ENCODE measurements around the gene VSTM4.

VSTM4 gene

GRCh38 chr10:49029666-49030065 is 85.7 kb downstream of the VSTM4 start:
- Histone ChIP-seq H3K27ac (ENCODE audit: low read length) (no peak overlapping the region), H3K4me3 (ENCODE audit: low read length) (no peak overlapping the region), H3K9ac (ENCODE audit: low read depth, low read length) (no peak overlapping the region), H3K4me1 (ENCODE audit: insufficient read depth, low read length) (no peaks in the 10 kb centered on the region), H3K36me3 (ENCODE audit: insufficient read depth, low read depth, low read length) (no peaks in the 10 kb centered on the region), H3K9me3 (ENCODE audit: insufficient read depth, low read depth, low read length) (no peaks in the 10 kb centered on the region), H3K27me3 (ENCODE audit: insufficient read depth, low read length) (no peaks in the 10 kb centered on the region)

GRCh38 chr10:49028639-49029038 is 86.7 kb downstream of the VSTM4 start:
- H3K9me3 ChIP-seq (ENCODE audit: insufficient read depth, low read depth, low read length) = no peaks in the 10 kb centered on the region
- no peaks in the 10 kb centered on the region for H3K27me3 ChIP-seq (ENCODE audit: insufficient read depth, low read length)
- H3K4me3 ChIP-seq (ENCODE audit: low read length) = no peak overlapping the region
- no peak overlapping the region for H3K27ac ChIP-seq (ENCODE audit: low read length)
- no peak overlapping the region for H3K9ac ChIP-seq (ENCODE audit: low read depth, low read length)
- no peaks in the 10 kb centered on the region for H3K4me1 ChIP-seq (ENCODE audit: insufficient read depth, low read length)
- no peaks in the 10 kb centered on the region for H3K36me3 ChIP-seq (ENCODE audit: insufficient read depth, low read depth, low read length)

GRCh38 chr10:49025347-49025983 is 89.9 kb downstream of the VSTM4 start:
- no peak overlapping the region for H3K9ac ChIP-seq (ENCODE audit: low read depth, low read length)
- no peak overlapping the region for H3K27ac ChIP-seq (ENCODE audit: low read length)
- no peaks in the 10 kb centered on the region for H3K9me3 ChIP-seq (ENCODE audit: insufficient read depth, low read depth, low read length)
- H3K36me3 ChIP-seq (ENCODE audit: insufficient read depth, low read depth, low read length) = no peaks in the 10 kb centered on the region
- no peaks in the 10 kb centered on the region for H3K27me3 ChIP-seq (ENCODE audit: insufficient read depth, low read length)
- H3K4me1 ChIP-seq (ENCODE audit: insufficient read depth, low read length) = no peaks in the 10 kb centered on the region
- no peak overlapping the region for H3K4me3 ChIP-seq (ENCODE audit: low read length)

- no peak overlapping the region for H3K4me3 ChIP-seq (ENCODE audit: low read length)
Observed at GRCh38 chr10:49024484-49024883, 90.8 kb downstream of the VSTM4 start.

GRCh38 chr10:49023752-49024151 is 91.6 kb downstream of the VSTM4 start:
- H3K36me3 ChIP-seq (ENCODE audit: insufficient read depth, low read depth, low read length) = no peaks in the 10 kb centered on the region
- H3K27ac ChIP-seq (ENCODE audit: low read length) = no peak overlapping the region
- H3K9me3 ChIP-seq (ENCODE audit: insufficient read depth, low read depth, low read length) = no peaks in the 10 kb centered on the region
- H3K27me3 ChIP-seq (ENCODE audit: insufficient read depth, low read length) = no peaks in the 10 kb centered on the region
- no peak overlapping the region for H3K9ac ChIP-seq (ENCODE audit: low read depth, low read length)
- H3K4me3 ChIP-seq (ENCODE audit: low read length) = no peak overlapping the region
- H3K4me1 ChIP-seq (ENCODE audit: insufficient read depth, low read length) = no peaks in the 10 kb centered on the region

More at GRCh38 chr10:49024484-49024883, 90.8 kb downstream of the VSTM4 start:
- Histone ChIP-seq H3K4me1 (ENCODE audit: insufficient read depth, low read length) (no peaks in the 10 kb centered on the region), H3K9ac (ENCODE audit: low read depth, low read length) (no peak overlapping the region), H3K9me3 (ENCODE audit: insufficient read depth, low read depth, low read length) (no peaks in the 10 kb centered on the region), H3K36me3 (ENCODE audit: insufficient read depth, low read depth, low read length) (no peaks in the 10 kb centered on the region), H3K27ac (ENCODE audit: low read length) (no peak overlapping the region), H3K27me3 (ENCODE audit: insufficient read depth, low read length) (no peaks in the 10 kb centered on the region)

- Histone ChIP-seq H3K9ac (ENCODE audit: low read depth, low read length) (no peak overlapping the region), H3K36me3 (ENCODE audit: insufficient read depth, low read depth, low read length) (no peaks in the 10 kb centered on the region), H3K27ac (ENCODE audit: low read length) (no peak overlapping the region), H3K4me3 (ENCODE audit: low read length) (no peak overlapping the region), H3K27me3 (ENCODE audit: insufficient read depth, low read length) (no peaks in the 10 kb centered on the region), H3K4me1 (ENCODE audit: insufficient read depth, low read length) (no peaks in the 10 kb centered on the region), H3K9me3 (ENCODE audit: insufficient read depth, low read depth, low read length) (no peaks in the 10 kb centered on the region)
Observed at GRCh38 chr10:49023071-49023470, 92.3 kb downstream of the VSTM4 start.

GRCh38 chr10:49021685-49022084 is 93.6 kb downstream of the VSTM4 start:
- Histone ChIP-seq H3K27me3 (ENCODE audit: insufficient read depth, low read length) (no peaks in the 10 kb centered on the region), H3K36me3 (ENCODE audit: insufficient read depth, low read depth, low read length) (no peaks in the 10 kb centered on the region)

GRCh38 chr10:49015700-49016099 is 99.6 kb downstream of the VSTM4 start:
- Histone ChIP-seq H3K9me3 (ENCODE audit: insufficient read depth, low read depth, low read length) (no peaks in the 10 kb centered on the region), H3K4me1 (ENCODE audit: insufficient read depth, low read length) (no peaks in the 10 kb centered on the region), H3K9ac (ENCODE audit: low read depth, low read length) (no peak overlapping the region), H3K27me3 (ENCODE audit: insufficient read depth, low read length) (no peaks in the 10 kb centered on the region), H3K27ac (ENCODE audit: low read length) (no peak overlapping the region), H3K36me3 (ENCODE audit: insufficient read depth, low read depth, low read length) (no peaks in the 10 kb centered on the region), H3K4me3 (ENCODE audit: low read length) (no peak overlapping the region)

More at GRCh38 chr10:49021685-49022084, 93.6 kb downstream of the VSTM4 start:
- no peaks in the 10 kb centered on the region for H3K9me3 ChIP-seq (ENCODE audit: insufficient read depth, low read depth, low read length)
- no peak overlapping the region for H3K9ac ChIP-seq (ENCODE audit: low read depth, low read length)
- H3K4me1 ChIP-seq (ENCODE audit: insufficient read depth, low read length) = no peaks in the 10 kb centered on the region
- no peak overlapping the region for H3K27ac ChIP-seq (ENCODE audit: low read length)
- no peak overlapping the region for H3K4me3 ChIP-seq (ENCODE audit: low read length)

- Histone ChIP-seq H3K9me3 (ENCODE audit: insufficient read depth, low read depth, low read length) (no peaks in the 10 kb centered on the region), H3K4me3 (ENCODE audit: low read length) (no peak overlapping the region), H3K27me3 (ENCODE audit: insufficient read depth, low read length) (no peaks in the 10 kb centered on the region), H3K4me1 (ENCODE audit: insufficient read depth, low read length) (no peaks in the 10 kb centered on the region), H3K9ac (ENCODE audit: low read depth, low read length) (no peak overlapping the region), H3K27ac (ENCODE audit: low read length) (no peak overlapping the region), H3K36me3 (ENCODE audit: insufficient read depth, low read depth, low read length) (no peaks in the 10 kb centered on the region)
Observed at GRCh38 chr10:49012603-49013002, 102.7 kb downstream of the VSTM4 start.

GRCh38 chr10:49011756-49012155 is 103.6 kb downstream of the VSTM4 start:
- no peaks in the 10 kb centered on the region for H3K4me1 ChIP-seq (ENCODE audit: insufficient read depth, low read length)
- H3K27ac ChIP-seq (ENCODE audit: low read length) = no peak overlapping the region
- no peak overlapping the region for H3K9ac ChIP-seq (ENCODE audit: low read depth, low read length)
- no peak overlapping the region for H3K4me3 ChIP-seq (ENCODE audit: low read length)
- no peaks in the 10 kb centered on the region for H3K36me3 ChIP-seq (ENCODE audit: insufficient read depth, low read depth, low read length)
- no peaks in the 10 kb centered on the region for H3K9me3 ChIP-seq (ENCODE audit: insufficient read depth, low read depth, low read length)
- no peaks in the 10 kb centered on the region for H3K27me3 ChIP-seq (ENCODE audit: insufficient read depth, low read length)

- no peaks in the 10 kb centered on the region for H3K4me1 ChIP-seq (ENCODE audit: insufficient read depth, low read length)
- no peak overlapping the region for H3K9ac ChIP-seq (ENCODE audit: low read depth, low read length)
- H3K27ac ChIP-seq (ENCODE audit: low read length) = no peak overlapping the region
- H3K4me3 ChIP-seq (ENCODE audit: low read length) = no peak overlapping the region
- H3K36me3 ChIP-seq (ENCODE audit: insufficient read depth, low read depth, low read length) = no peaks in the 10 kb centered on the region
- H3K27me3 ChIP-seq (ENCODE audit: insufficient read depth, low read length) = no peaks in the 10 kb centered on the region
- H3K9me3 ChIP-seq (ENCODE audit: insufficient read depth, low read depth, low read length) = no peaks in the 10 kb centered on the region
Observed at GRCh38 chr10:49010865-49011264, 104.5 kb downstream of the VSTM4 start.

- Histone ChIP-seq H3K27me3 (ENCODE audit: insufficient read depth, low read length) (no peaks in the 10 kb centered on the region), H3K9ac (ENCODE audit: low read depth, low read length) (no peak overlapping the region), H3K9me3 (ENCODE audit: insufficient read depth, low read depth, low read length) (no peaks in the 10 kb centered on the region), H3K36me3 (ENCODE audit: insufficient read depth, low read depth, low read length) (no peaks in the 10 kb centered on the region), H3K27ac (ENCODE audit: low read length) (no peak overlapping the region), H3K4me1 (ENCODE audit: insufficient read depth, low read length) (no peaks in the 10 kb centered on the region), H3K4me3 (ENCODE audit: low read length) (no peak overlapping the region)
Observed at GRCh38 chr10:49010295-49010694, 105.0 kb downstream of the VSTM4 start.

Measured in iPS-20b (cell line).